HFFc6 (cell line): ENCODE data around the gene ZNF614. TPM values are rescaled to one million over a fixed set of nuclear protein-coding genes. Genes with fewer than 3 reads are reported as not detected.
"Not testable (repeated sequence)": the region's sequence is repeated elsewhere in the genome, so short reads cannot be mapped to it uniquely, and the experiment has no call there.

Source experiments
- DNase-seq: peaks from one replicate; pipeline ENCODE4 v3.0.0-alpha.2; 2018
- H3K27ac Mint-ChIP-seq: 2 replicates; pipeline ENCODE4 v1.8.0; 2020; ENCODE audit warnings: mild to moderate bottlenecking, mixed read lengths
- H3K27me3 Mint-ChIP-seq: 2 replicates; pipeline ENCODE4 v1.8.0; 2021; ENCODE audit warnings: mild to moderate bottlenecking, moderate library complexity, mixed read lengths; ENCODE audit not compliant: insufficient read depth
- H3K36me3 Mint-ChIP-seq: 2 replicates; pipeline ENCODE4 v1.8.0; 2021; ENCODE audit warnings: low read depth, mixed read lengths
- H3K4me1 Mint-ChIP-seq: 2 replicates; pipeline ENCODE4 v1.8.0; 2020; ENCODE audit warnings: low read depth, mixed read lengths
- H3K4me3 Mint-ChIP-seq: 2 replicates; pipeline ENCODE4 v1.8.0; 2020; ENCODE audit warnings: mild to moderate bottlenecking, moderate library complexity, mixed read lengths
- H3K9me3 Mint-ChIP-seq: 2 replicates; pipeline ENCODE4 v1.8.0; 2020; ENCODE audit warnings: mild to moderate bottlenecking, mixed read lengths
- CTCF ChIP-seq: fragments of 200-600 bp; sonication (generic); IDR thresholded peaks from 2 replicates; pipeline ENCODE4 v1.5.0; 2021; ENCODE audit warnings: antibody characterized with exemption, mild to moderate bottlenecking
- total RNA-seq, 6 experiments: library from RNA; stranded (reverse); fragmentation: NEBNext Ultra II Directional; extraction: Animal tissue kit (Norgen Biotek cat#: 25700); gene quantifications; 2 replicates in 1 of 6; 3 replicates in 5 of 6; pipeline ENCODE4 v1.2.3, GENCODE V29; 2021

Gene ZNF614
- total RNA-seq, 6 experiments from 2014 or later = 4.1 to 7.2 (median 5.3) TPM

GRCh38 chr19:51980116-51980736 lies 48.0 kb downstream of the ZNF614 start:
- no peaks in the 10 kb centered on the region for H3K27me3 Mint-ChIP-seq
- H3K36me3 Mint-ChIP-seq = peaks cover 77% of the 10 kb centered on the region
- peaks cover 83% of the 10 kb centered on the region for H3K9me3 Mint-ChIP-seq
- no peak for DNase-seq
- H3K4me3 Mint-ChIP-seq = no peak overlapping the region
- no peak for TF ChIP-seq CTCF
- no peaks in the 10 kb centered on the region for H3K4me1 Mint-ChIP-seq
- no peak overlapping the region for H3K27ac Mint-ChIP-seq

- Mint-ChIP-seq H3K4me3 (no peak overlapping the region), H3K9me3 (peaks cover 84% of the 10 kb centered on the region), H3K36me3 (peaks cover 87% of the 10 kb centered on the region), H3K27ac (no peak overlapping the region), H3K4me1 (no peaks in the 10 kb centered on the region), H3K27me3 (no peaks in the 10 kb centered on the region)
- no peak for DNase-seq
- no peak for TF ChIP-seq CTCF
Measured at GRCh38 chr19:51978882-51979281, 49.3 kb downstream of the ZNF614 start.

GRCh38 chr19:51977346-51977745 lies 50.8 kb downstream of the ZNF614 start:
- no peak for TF ChIP-seq CTCF
- Mint-ChIP-seq H3K27ac (no peak overlapping the region), H3K4me1 (no peaks in the 10 kb centered on the region), H3K27me3 (no peaks in the 10 kb centered on the region), H3K9me3 (peaks cover 86% of the 10 kb centered on the region), H3K36me3 (peaks cover 86% of the 10 kb centered on the region), H3K4me3 (no peak overlapping the region)
- no peak for DNase-seq

- Mint-ChIP-seq H3K36me3 (peaks cover 87% of the 10 kb centered on the region), H3K4me3 (no peak overlapping the region), H3K27me3 (no peaks in the 10 kb centered on the region), H3K4me1 (no peaks in the 10 kb centered on the region), H3K9me3 (peaks cover 88% of the 10 kb centered on the region), H3K27ac (no peak overlapping the region)
- DNase-seq = no peak
- no peak for TF ChIP-seq CTCF
Measured at GRCh38 chr19:51976852-51977251, 51.3 kb downstream of the ZNF614 start.

GRCh38 chr19:51975787-51976186 lies 52.4 kb downstream of the ZNF614 start:
- Mint-ChIP-seq H3K36me3 (peaks cover 88% of the 10 kb centered on the region), H3K9me3 (peaks cover 89% of the 10 kb centered on the region)
- H3K27ac Mint-ChIP-seq, DNase-seq, H3K27me3 Mint-ChIP-seq, H3K4me3 Mint-ChIP-seq, H3K4me1 Mint-ChIP-seq: not testable (repeated sequence)

GRCh38 chr19:51971624-51972023 lies 56.6 kb downstream of the ZNF614 start:
- Mint-ChIP-seq H3K36me3 (peaks cover 81% of the 10 kb centered on the region), H3K27me3 (no peaks in the 10 kb centered on the region; the same call in 1 of the 2 replicates), H3K9me3 (peaks cover 80% of the 10 kb centered on the region), H3K27ac (no peak overlapping the region), H3K4me1 (no peaks in the 10 kb centered on the region), H3K4me3 (no peak overlapping the region)
- DNase-seq = no peak
- no peak for TF ChIP-seq CTCF
